Stimulated activated CD8-positive, alpha-beta memory T cell treated with anti-CD3 and anti-CD28 coated beads, Interleukin-7, amount 100 ng/mL, for 1 hour (primary cell): ENCODE data around the gene PTRH1.
"Not testable (repeated sequence)": the region's sequence is repeated elsewhere in the genome, so short reads cannot be mapped to it uniquely, and the experiment has no call there.

Experiments used
- DNase-seq, 2 donors: peaks; one replicate each; pipeline ENCODE4 v3.0.0-alpha.2; 2020; ENCODE audit warnings: low read depth in 2 of 2

Gene PTRH1, protein sequence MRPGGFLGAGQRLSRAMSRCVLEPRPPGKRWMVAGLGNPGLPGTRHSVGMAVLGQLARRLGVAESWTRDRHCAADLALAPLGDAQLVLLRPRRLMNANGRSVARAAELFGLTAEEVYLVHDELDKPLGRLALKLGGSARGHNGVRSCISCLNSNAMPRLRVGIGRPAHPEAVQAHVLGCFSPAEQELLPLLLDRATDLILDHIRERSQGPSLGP

DNA sequence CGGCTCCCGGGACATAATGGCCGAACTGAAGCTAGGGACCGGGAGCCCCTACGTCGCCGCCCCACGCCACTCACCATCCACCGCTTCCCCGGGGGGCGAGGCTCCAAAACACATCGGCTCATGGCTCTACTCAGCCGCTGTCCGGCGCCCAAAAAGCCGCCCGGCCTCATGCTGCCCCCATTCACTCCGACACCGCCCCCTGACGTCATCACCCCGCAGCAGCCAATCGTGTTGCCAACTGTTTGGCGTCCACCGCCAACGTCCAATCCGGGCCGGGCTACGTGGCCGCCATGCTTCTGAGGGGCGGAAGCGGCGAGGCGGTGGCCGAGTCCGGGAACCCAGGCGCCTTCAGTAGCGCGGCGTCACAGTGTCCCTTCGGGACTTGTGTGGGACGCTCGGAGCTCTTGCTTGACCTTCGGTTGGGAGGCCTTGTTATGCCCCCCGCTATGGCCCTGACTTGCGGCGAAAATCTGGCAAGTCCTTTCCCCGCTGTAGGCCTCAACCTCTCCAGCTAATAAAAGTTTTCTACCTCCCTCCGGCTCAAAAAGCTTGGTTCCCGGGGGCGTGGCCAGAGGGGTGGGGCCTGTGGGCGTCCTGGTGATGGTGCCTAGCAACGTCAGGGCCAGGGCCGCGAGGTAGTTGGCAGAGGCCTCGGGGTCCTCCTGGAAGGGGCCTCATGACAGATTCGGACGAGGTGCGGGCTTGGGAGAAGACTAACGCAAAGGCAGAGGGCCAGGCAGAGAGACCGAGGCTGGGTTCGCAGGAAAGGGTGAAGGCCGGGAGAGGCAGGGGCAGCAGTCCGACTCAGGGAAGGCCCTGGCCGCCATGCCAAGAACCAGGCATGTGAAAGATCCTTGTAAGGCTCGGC, at the start of gene PTRH1, which contains the start of gene TTC16:
Gene PTRH1, minus strand, starts transcription at position 194 of the 868 bp plus-strand sequence. Its CDS starts 24 bp downstream, at position 170.
Gene TTC16, plus strand, starts transcription at position 610 of the 868 bp plus-strand sequence. Its CDS starts 67 bp downstream, at position 677.
- DNase-seq, result peak; percentile 95 to 96

- DNase-seq, result no peak
These were observed 48.5 kb upstream of the PTRH1 start for GRCh38 chr9:127763918-127764384.

GRCh38 chr9:127762111-127762676, 46.7 kb upstream of the PTRH1 start:
- no peak for DNase-seq

DNA sequence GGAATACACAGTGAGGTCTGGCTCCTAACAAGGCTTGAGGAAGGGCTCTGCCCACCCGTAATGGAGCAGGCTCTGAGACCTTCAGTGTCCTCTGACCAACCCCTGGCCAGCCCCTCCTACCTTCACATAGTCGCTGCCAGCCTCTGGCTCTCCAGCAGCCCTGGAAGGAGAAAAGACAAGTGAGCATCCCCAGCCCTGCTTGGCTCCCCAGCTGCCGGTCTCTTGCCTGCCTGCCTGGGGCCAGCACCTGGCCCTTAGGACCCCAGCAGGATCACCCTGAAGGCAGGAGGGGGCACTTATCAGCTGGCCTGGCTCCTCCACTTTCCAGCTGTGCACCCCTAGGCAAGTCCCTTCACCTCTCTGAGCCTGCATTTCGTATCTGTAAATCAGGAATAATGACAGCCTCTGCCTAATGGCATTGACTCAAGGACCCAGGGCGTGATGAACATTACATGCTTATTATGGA, 46.1 kb upstream of the PTRH1 start:
- no peak for DNase-seq

- no peak for DNase-seq
These were observed 45.6 kb upstream of the PTRH1 start for GRCh38 chr9:127761061-127761460.

GRCh38 chr9:127758843-127759242, 43.4 kb upstream of the PTRH1 start:
- no peak for DNase-seq

- not testable (repeated sequence) for DNase-seq
These were observed 41.3 kb upstream of the PTRH1 start for GRCh38 chr9:127756776-127757175.

DNA sequence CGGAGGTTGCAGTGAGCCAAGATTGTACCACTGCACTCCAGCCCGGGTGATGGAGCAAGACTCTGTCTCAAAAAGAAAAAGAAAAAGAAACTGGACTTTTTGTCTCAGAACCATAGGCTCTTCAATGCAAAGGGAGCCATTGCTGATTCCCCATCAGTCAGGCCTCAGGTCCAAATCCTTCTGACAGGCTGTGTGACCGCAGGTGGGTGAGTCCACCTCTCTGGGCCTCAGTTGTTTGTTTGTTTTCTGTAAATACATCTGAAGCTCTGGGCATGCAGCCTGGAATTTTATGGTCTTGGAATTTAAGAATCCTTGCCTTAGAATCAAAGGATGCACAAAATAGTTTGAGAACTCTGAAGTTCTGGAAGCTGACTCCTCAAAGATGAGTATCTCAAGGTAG, 40.8 kb upstream of the PTRH1 start:
- no peak for DNase-seq

- DNase-seq, result no peak
These were observed 39.9 kb upstream of the PTRH1 start for GRCh38 chr9:127755061-127756060.

GRCh38 chr9:127754099-127755060, 38.9 kb upstream of the PTRH1 start:
- no peak for DNase-seq

GRCh38 chr9:127753622-127754021, 38.2 kb upstream of the PTRH1 start:
- no peak for DNase-seq

DNA sequence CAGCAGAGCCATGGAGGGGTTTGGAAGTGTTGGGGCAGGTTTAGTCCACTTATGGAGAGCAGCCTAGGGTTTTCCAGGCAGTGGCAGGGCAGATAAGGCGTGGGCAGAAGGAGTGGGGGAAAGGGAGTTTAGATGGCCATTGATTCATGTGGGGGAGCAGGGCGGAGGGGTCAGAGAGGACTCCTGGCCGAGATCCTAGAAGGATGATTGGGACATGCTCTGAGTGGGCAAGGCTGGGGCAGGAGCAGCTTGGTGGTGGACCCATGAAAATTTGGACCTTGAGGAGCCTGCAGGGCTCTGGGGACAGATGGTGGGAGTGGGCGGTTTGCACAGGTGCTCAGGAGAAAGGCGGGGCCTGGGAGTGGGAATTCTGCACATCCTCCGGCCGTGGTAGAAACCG, 37.7 kb upstream of the PTRH1 start:
- DNase-seq, result no peak

- DNase-seq, result no peak
These were observed 36.0 kb upstream of the PTRH1 start for GRCh38 chr9:127751269-127752054.

DNA sequence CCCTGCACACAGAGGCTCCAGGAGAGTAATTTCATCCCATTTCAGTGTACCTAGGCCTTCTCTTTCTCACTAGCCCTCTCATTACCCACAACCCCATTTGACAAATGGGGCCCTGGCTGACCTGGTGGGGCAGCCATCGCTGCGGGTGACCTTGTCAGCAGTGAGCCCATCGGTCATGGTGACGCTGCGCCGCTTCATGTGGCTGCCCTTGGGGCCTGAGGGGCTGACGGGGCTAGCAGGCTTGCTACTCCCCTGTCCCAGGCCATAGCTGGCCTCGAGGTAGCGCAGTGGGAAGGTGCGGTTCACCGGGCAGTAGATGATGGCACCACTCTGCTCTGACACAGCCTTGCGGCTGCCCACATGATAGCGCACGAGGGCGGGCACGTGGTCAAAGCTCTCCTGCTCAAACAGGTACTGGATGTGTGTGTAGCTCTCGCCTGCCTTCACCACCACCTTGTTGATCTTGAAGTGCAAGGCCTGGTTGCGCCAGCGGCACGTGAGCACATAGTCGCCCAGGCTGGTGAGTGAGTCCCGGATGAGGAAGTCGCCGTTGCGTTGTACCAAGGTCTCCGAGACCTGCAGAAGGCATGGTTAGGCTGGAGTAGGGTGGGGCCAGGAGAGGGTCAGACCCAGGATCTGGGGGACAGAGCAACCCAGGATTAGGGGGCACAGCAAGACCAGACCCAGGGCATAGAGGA, 33.8 kb upstream of the PTRH1 start:
- no peak for DNase-seq

GRCh38 chr9:127746959-127747569, 31.6 kb upstream of the PTRH1 start:
- no peak for DNase-seq

- DNase-seq, result no peak
These were observed 29.1 kb upstream of the PTRH1 start for GRCh38 chr9:127744398-127745110.

DNA sequence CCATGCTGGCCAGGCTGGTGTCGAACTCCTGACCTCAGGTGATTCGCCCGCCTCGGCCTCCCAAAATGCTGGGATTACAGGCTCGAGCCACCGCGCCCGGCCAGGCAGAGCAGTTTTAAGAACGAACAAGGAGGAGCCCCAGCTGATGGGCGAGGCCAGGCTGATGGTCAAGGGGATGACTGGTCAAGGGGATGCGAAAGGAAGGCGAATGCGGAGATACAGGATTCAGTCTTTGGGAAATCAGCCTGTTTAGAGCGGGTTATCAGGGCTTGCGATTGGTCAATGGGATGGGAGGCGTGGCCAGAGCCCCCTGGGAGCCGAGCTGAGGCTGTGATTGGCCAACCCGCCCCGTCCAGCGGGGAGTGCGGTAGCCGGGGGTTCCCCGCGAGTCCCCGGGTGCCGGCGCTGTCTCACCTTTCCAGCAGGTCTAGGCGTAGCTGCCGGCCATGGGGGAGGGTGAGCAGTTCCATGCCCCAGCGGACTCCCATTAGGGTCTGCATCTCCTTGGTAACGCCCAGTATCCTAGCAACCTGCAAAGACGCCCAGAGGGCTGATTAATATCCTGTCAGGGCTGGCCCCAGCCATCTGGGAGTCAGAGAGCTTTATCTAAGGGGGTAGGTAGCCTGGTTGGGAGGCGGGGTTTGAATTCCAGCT, 27.1 kb upstream of the PTRH1 start:
- DNase-seq, result no peak
